HG02943 (cell line): ENCODE results near the gene DLG2.

ENCODE experiments used
- ATAC-seq: cut with Tn5 transposase; IDR thresholded peaks from one replicate; pipeline ENCODE4 v1.9.1; 2021; ENCODE audit warnings: mild to moderate bottlenecking, low read depth, moderate library complexity; ENCODE audit not compliant: unreplicated experiment

Gene DLG2

GRCh38 chr11:83933008-83933407 lies 1694.1 kb downstream of the DLG2 start:
- no peak for ATAC-seq

- ATAC-seq: no peak
Measured at GRCh38 chr11:83927422-83927821, 1699.7 kb downstream of the DLG2 start.

DNA sequence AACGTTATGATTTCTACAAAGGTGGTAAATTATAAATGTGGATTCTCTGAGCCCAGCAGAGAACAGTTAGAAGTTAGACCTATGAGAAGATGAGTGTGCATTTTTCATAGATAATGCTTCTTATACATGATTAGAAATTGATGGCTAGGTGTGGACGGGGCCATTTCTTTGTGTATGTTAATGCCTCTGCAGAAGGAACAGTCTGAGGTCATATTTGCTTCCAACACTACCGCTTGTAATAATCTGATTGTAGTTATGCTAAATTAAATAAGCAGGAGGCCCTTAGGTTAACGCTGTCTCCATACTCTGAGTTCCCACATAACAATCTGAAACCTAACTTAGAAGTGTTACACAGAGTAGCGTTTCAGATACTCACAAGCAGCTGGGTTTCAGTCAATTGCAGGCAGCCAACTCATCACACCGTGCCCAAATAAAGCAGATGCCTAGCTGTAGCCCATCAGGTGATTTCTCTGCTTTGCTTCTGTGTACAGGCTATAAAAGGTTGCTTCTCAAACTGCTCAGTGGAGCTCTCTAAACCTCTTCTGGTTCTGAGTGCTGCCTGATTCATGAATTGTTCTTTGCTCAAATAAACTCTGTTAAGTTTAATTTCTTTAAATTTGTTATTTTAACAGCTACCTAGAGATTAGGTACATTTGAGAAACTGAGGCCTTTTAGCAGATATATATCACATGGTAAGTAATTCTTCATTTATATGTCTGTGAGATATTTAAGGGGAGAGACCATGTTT lies 1702.2 kb downstream of the DLG2 start:
- ATAC-seq: no peak

DNA sequence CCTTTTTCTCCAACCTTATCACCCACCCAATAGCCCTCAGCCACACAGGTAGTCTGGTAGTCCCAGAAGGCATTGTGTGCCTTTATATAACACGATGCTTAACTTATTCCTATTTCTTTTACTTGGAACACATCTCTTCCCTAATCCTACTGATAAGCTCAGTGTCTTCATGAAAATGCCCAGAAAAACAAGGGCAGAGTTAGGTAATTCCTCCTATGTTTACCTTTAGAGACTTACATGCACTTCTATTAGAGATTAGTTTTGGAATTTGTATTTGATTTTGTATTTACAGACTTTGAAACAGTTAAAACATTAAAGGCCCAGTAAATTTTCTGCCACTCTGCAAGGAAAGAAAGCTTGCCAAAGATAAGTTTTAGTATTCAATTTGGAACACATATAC lies 1703.2 kb downstream of the DLG2 start:
- ATAC-seq: no peak

DNA sequence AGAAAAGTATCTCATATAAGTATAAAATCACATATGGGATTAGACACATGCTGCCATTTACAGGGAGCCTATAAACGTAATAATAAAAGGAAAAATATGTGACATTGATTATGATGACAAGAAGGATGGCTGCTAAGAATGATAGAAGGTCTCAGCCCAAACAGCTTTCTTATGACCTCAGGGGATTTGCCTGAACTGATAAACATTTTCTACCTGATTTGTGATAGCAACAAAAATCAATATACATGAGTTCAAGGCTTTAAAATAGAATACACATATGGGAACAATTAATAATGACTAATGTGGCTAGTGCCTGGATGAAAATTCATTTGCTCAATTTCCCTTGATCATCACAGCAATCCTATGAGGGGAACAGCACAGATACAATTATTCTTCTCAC lies 1704.2 kb downstream of the DLG2 start:
- ATAC-seq: no peak

- no peak for ATAC-seq
Measured at GRCh38 chr11:83922318-83922717, 1704.8 kb downstream of the DLG2 start.

GRCh38 chr11:83921447-83922192 lies 1705.5 kb downstream of the DLG2 start:
- ATAC-seq: no peak

DNA sequence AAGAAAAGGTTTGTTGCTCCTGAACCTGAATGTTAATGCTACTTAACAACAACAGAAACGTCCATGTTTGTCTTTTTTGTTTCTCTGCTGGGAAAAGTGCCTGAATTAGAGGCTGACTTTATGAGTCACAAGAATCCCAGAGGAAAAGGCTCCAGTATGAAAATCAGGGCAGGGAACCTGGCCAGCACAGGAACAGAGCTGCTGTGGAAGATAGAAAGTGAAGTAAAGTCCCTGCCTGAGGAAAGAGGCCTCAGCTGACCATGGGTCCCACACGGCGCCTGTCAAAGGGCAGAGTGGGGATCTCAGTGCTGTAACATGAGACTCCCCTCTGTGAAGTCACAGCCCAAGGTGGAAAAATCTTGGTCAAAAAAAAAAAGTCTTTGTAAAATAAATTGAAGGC lies 1708.7 kb downstream of the DLG2 start:
- ATAC-seq: no peak

- no peak for ATAC-seq
Measured at GRCh38 chr11:83914995-83915394, 1712.1 kb downstream of the DLG2 start.

DNA sequence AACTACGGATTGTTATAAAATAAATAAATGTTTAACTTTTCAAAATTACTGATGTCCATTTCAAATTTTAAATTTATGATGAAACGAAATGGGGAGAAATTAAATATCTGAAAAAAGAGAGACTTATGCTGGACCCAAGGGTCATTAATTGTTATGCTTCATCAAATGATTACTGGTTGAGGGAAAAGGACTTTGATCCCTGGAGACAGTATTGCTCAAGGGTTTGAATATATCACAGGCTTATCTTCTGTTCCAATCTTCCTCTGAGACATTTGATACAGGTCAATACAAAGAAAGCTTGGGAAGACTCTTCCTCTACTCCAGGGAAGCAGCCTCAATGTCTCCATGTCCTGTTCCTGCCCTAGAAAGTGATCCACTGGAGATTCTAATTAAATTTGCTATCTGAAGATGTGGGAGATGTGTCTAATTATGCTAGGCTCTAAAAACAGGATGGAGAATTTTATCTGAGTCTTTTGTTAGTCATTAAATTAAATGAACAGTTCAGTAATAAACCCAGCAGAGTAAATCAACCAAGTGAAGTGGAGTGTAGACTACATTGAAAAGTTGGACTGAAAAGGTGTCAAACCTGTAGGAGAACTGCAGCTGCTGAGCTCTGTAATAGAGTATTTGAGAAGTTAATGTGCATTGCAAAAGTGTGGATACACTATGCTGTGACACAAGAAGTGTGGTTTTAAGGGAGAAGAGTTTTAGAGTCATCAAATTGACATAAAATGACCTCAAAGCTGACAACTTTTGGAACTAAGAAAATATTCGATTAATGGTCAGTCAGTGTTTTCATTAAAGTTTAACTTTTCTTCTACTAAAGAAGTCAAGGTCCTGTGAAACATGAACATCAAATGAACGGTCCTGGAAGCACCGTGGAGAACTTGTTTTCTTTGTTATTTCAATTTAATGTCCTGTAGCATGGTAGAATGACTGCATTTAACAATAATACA lies 1717.3 kb downstream of the DLG2 start:
- no peak for ATAC-seq

DNA sequence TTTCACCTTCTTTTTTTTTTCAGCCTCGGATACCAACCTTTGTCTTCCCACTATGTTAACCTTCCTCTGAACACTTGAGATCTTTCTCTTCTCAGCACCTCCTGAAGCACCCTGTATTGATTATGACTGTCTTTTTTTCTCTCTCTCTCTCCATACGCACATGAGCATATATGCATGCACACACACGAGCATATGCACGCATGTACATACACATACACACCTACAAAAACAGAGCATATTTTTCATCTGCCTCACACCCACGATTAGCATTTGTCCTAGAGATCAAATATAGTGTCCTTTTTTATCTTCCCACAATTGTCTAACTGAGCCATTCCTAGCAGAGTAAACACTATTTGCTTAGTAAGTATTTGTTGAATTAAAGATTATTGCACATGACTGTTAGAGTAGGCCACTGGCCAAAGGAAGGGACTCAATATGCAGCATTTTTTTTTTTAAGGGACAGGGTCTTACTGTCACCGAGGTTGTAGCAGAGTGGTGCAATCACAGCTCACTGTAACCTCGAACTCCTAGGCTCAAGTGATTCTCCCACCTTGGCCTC lies 1718.8 kb downstream of the DLG2 start:
- no peak for ATAC-seq

DNA sequence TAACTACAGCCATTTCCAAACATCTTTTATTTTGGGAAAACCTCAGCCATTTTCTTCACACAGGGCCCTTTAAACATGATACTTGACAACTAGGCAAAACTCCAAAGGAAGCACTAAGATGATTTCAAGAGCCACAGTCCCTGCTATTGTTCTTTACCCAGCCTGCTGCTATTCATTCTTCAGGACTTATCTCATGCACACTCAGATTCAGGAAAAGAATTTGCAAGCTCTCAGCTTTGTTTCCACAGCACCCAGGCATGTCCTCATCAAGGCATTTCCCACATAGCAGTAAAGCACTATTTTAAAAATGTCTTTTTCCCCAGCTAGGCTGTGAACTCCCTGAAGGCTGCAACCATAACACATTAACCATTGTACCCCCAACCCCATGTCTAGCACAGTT lies 1731.6 kb downstream of the DLG2 start:
- no peak for ATAC-seq

GRCh38 chr11:83881428-83881827 lies 1745.7 kb downstream of the DLG2 start:
- ATAC-seq: no peak

DNA sequence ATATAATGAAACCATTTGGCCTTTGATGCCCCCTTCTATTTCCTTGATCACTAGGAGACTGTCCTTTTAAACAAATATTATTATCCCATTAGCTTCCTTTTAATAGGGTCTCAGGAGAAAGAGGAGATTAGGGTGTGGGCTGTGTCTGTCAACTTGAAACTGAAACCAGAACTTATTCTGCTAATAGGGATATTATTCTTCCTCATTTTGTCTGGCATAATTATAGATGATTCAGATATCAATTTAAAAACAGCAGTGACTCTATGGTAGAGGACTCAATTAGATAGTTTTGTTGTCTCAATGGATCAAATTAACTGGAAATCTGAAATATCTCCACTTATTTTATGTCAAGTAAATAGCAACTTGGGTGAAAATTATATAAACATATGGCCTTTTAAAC lies 1756.1 kb downstream of the DLG2 start:
- no peak for ATAC-seq

DNA sequence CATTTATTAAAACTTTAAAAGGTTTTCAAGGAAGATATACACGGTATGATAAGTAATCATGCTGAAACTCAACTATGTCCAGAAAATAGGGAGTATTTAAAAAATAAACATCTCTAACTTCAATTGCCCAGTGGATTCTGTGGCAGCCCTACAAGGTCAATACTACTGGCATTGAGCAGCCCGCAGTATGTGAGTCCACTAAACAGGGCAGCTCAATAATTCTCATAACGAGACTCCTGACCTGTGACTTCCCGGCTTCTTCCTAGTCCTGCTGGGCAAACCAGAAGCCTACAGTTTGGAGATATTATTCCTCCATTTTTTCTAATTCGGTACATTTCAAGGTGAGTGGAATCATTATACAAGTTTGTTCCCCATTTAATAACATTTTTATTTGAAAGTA lies 1760.5 kb downstream of the DLG2 start:
- ATAC-seq: no peak

- no peak for ATAC-seq
Measured at GRCh38 chr11:83865636-83866461, 1761.3 kb downstream of the DLG2 start.

DNA sequence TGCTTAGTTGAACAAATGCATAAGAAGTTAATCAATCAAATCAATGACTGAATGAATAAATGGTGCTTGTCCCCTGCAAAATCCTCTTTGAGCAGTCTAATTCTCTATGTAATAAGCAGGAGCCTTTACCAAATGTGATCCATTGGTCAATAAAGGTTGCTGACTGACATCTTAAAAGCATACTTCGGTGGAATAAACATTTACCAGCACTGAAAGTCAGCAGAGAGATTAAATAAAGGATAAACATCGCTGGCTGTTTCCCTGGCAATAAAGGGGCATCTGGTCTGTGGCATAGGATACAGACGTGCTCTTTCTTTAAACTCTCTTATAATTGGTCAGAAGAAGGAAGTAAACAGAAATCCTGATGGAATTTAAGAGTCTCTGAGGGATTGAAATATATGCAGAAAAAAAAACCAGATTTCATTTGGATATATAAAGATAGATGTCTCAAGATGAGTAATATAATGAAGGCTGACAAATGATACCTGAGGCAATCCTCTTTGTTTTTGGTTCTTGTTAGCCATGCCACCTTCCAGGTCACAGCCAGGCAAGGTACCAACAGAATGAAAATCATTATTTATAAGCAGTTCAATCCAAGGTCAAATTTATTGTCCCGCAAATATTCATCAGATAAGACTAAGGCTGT lies 1762.6 kb downstream of the DLG2 start:
- no peak for ATAC-seq

- ATAC-seq: no peak
Measured at GRCh38 chr11:83863272-83863671, 1763.9 kb downstream of the DLG2 start.

DNA sequence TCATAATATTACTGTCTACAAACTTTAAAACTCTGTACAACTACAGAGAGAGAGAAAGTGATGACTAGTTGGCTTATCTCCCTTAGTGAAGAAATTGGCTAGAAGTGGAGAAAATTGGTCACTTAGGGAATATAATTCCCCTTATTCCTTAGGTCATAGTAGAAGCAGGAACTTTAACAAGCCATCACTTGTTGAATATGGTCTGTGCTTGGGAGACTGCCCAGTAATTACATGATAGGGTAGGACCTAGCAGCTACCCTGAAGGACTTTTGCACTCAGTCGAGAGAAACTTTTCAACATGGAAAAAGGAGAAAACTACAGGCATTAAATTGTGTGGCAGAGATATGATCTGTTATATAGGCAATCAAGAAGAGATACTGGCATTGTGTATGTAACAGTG lies 1764.5 kb downstream of the DLG2 start:
- ATAC-seq: no peak
